ENCODE data around the gene TREML2. TPM values are rescaled to one million over a fixed set of nuclear protein-coding genes. Genes with fewer than 3 reads are reported as not detected.

Gene TREML2
- total and polyA plus RNA-seq, 8 donors, result 0.08 to 0.37 (median 0.12) TPM; not detected in 5

GRCh38 chr6:41153992-41154625, 46.8 kb downstream of the TREML2 start, which contains the start of gene TREML1:
Gene TREML1 (minus strand): TSS chr6:41154347. CDS start chr6:41154288, 59 bp downstream.
- peaks cover 0 to 8% (median 2%) of the 10 kb centered on the region in 4 donors for H3K36me3 ChIP-seq
- H3K4me1 ChIP-seq, result no peaks in the 10 kb centered on the region
- intact Hi-C loops (cut with DNase I; ENCODE audit: low total_unique reads), result no loop called here
- H3K27ac ChIP-seq, result no peak within 1 kb of the TSS
- peaks cover 0 to 6% (median 0%) of the 10 kb centered on the region in 3 donors for H3K27me3 ChIP-seq
- WGBS, 5 donors, result 54 to 70% (median 62%) methylated on average over 3 to 5 of the region's 5 CpGs
- no peak for DNase-seq
- TF ChIP-seq EP300 (IDR thresholded peaks at IDR 0.05) (no peak), POLR2A (IDR thresholded peaks at IDR 0.05) (no peak), POLR2AphosphoS5 (IDR thresholded peaks at IDR 0.05) (no peak), CTCF (IDR thresholded peaks at IDR 0.05) (no peak)
- no peaks in the 10 kb centered on the region for H3K9me3 ChIP-seq
- no peak within 1 kb of the TSS for H3K4me3 ChIP-seq

- H3K27ac ChIP-seq, result no peak overlapping the region
- peaks cover 0 to 14% (median 2%) of the 10 kb centered on the region in 4 donors for H3K36me3 ChIP-seq
- 77 to 93% (median 85%) methylated on average over 3 to 4 of the region's 4 CpGs for WGBS, 5 donors
- no peaks in the 10 kb centered on the region for H3K4me1 ChIP-seq
- peaks cover 0 to 6% (median 0%) of the 10 kb centered on the region in 3 donors for H3K27me3 ChIP-seq
- intact Hi-C loops (cut with DNase I; ENCODE audit: low total_unique reads), result no loop called here
- no peaks in the 10 kb centered on the region for H3K9me3 ChIP-seq
- DNase-seq, result no peak
- TF ChIP-seq EP300 (IDR thresholded peaks at IDR 0.05) (no peak), POLR2A (IDR thresholded peaks at IDR 0.05) (no peak), POLR2AphosphoS5 (IDR thresholded peaks at IDR 0.05) (no peak), CTCF (IDR thresholded peaks at IDR 0.05) (no peak)
- H3K4me3 ChIP-seq, result no peak overlapping the region
These were observed 47.5 kb downstream of the TREML2 start for GRCh38 chr6:41153451-41153850.

DNA sequence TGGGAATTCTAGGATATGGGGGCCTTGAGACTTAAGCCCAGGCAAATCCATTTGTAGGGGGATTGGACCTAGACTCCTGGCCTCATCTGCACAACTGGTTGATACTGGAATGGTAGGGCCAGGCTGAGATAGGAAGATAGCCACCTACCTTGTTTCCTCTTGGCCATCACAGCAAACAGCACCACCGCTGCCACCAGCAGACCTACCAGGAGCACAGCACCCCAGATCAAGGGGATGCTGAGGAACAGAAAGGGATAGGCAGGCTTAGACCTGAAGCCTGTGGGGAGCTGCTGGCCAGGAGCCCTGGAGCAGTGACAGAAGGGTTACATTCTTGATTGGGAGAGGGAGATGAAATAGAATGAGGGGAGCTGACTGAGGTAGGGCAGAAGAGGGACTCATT, 50.3 kb downstream of the TREML2 start:
- no peak for TF ChIP-seq CTCF (IDR thresholded peaks at IDR 0.05)
- TF ChIP-seq EP300 (IDR thresholded peaks at IDR 0.05), result no peak
- TF ChIP-seq POLR2A (IDR thresholded peaks at IDR 0.05), result no peak
- TF ChIP-seq POLR2AphosphoS5 (IDR thresholded peaks at IDR 0.05), result no peak

DNA sequence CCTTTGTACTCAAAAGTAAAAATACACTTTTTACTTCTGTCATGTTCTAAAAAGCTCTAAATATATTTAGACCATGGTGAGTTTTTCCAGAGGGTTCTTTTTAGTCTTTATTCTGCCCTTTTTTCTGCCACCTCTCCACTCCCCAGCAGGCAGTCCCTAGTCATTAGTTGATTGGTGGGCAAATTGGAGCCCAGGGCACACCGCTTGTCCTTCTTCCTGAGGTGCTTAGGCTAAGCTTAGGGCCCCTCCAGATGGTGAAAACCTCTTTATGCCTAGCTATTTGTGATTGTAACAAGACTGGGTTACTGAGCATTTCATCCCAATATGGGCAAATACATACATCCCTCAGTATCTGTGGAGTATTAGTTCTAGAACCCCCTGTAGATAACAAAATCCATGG, 53.0 kb downstream of the TREML2 start:
- TF ChIP-seq CTCF (IDR thresholded peaks at IDR 0.05) (no peak), POLR2AphosphoS5 (IDR thresholded peaks at IDR 0.05) (no peak), POLR2A (IDR thresholded peaks at IDR 0.05) (no peak), EP300 (IDR thresholded peaks at IDR 0.05) (no peak)
- intact Hi-C loops (cut with DNase I; ENCODE audit: low total_unique reads), result no loop called here
- no peaks in the 10 kb centered on the region for H3K4me1 ChIP-seq
- no peak overlapping the region for H3K27ac ChIP-seq
- H3K36me3 ChIP-seq, result peaks cover 0 to 14% (median 4%) of the 10 kb centered on the region in 4 donors
- WGBS, 5 donors, result 92 to 100% (median 98%) methylated on average over 1 of the region's 1 CpG
- H3K4me3 ChIP-seq, result no peak overlapping the region
- no peaks in the 10 kb centered on the region for H3K9me3 ChIP-seq
- DNase-seq, result no peak
- no peaks in the 10 kb centered on the region for H3K27me3 ChIP-seq

More for the DNA sequence above, 50.3 kb downstream of the TREML2 start:
- whole genome bisulfite sequencing, 5 donors, result 90 to 100% (median 97%) methylated on average over 1 of the region's 1 CpG
- no peak overlapping the region for H3K4me3 ChIP-seq
- H3K4me1 ChIP-seq, result no peaks in the 10 kb centered on the region
- H3K27ac ChIP-seq, result no peak overlapping the region
- no peaks in the 10 kb centered on the region for H3K9me3 ChIP-seq
- peaks cover 0 to 14% (median 4%) of the 10 kb centered on the region in 4 donors for H3K36me3 ChIP-seq
- H3K27me3 ChIP-seq, result no peaks in the 10 kb centered on the region
- intact Hi-C loops (cut with DNase I; ENCODE audit: low total_unique reads), result no loop called here
- DNase-seq, result no peak

Small RNA genes lying within 50 kb of the gene (small RNA-seq; reads per million reads assigned to genes)
- gene AL391903.2 (0 reads per million in 4 donors), gene RNA5SP207 (2.5 to 5.5 (median 3.3) reads per million in 4 donors)

Other genes with a start within 250 kb of the TREML2 start
- gene UNC5CL, start 161.9 kb downstream of the TREML2 start, total RNA-seq, result 10 to 100 TPM in 4 of 5 donors, 1 to 10 TPM in 1; 2.3 to 84.8 (median 58.3) TPM
- 10 to 100 TPM in 1 of 3 donors, 1 to 10 TPM in 2; 4.4 to 13.0 (median 9.7) TPM for gene UNC5CL, start 161.9 kb downstream of the TREML2 start, polyA plus RNA-seq
- gene TSPO2, start 158.7 kb downstream of the TREML2 start, total RNA-seq, result not detected
- 1 to 10 TPM in 1 of 3 donors, under 1 TPM in 2; 0.15 to 1.4 (median 0.92) TPM for gene TSPO2, start 158.7 kb downstream of the TREML2 start, polyA plus RNA-seq
- gene APOBEC2, start 147.9 kb downstream of the TREML2 start, total RNA-seq, result 10 to 100 TPM in 1 of 5 donors, 1 to 10 TPM in 1, not detected in 3; 7.2 to 12.6 TPM
- gene APOBEC2, start 147.9 kb downstream of the TREML2 start, polyA plus RNA-seq, result 10 to 100 TPM in 2 of 3 donors, 1 to 10 TPM in 1; 7.6 to 36.7 (median 11.3) TPM
- 10 to 100 TPM in 3 of 5 donors, 1 to 10 TPM in 2; 1.2 to 39.7 (median 26.4) TPM for gene OARD1, start 128.8 kb downstream of the TREML2 start, total RNA-seq
- gene OARD1, start 128.8 kb downstream of the TREML2 start, polyA plus RNA-seq, result 10 to 100 TPM; 36.1 to 69.0 (median 36.6) TPM
- gene NFYA, start 128.2 kb downstream of the TREML2 start, total RNA-seq, result 10 to 100 TPM in 4 of 5 donors, 1 to 10 TPM in 1; 8.1 to 35.0 (median 20.0) TPM
- gene NFYA, start 128.2 kb downstream of the TREML2 start, polyA plus RNA-seq, result 1 to 10 TPM; 5.0 to 7.6 (median 5.9) TPM
- gene TREML1, start 46.8 kb downstream of the TREML2 start, total RNA-seq, result not detected
- gene TREML1, start 46.8 kb downstream of the TREML2 start, polyA plus RNA-seq, result not detected
- gene TREM2, start 38.0 kb downstream of the TREML2 start, total RNA-seq, result 10 to 100 TPM in 1 of 5 donors, not detected in 4; 19.9 TPM
- 1 to 10 TPM in 2 of 3 donors, under 1 TPM in 1; 0.23 to 5.0 (median 1.5) TPM for gene TREM2, start 38.0 kb downstream of the TREML2 start, polyA plus RNA-seq
- not detected for gene TREML4, start 27.2 kb upstream of the TREML2 start, total RNA-seq
- gene TREML4, start 27.2 kb upstream of the TREML2 start, polyA plus RNA-seq, result not detected
- 1 to 10 TPM in 1 of 5 donors, not detected in 4; 1.7 TPM for gene TREM1, start 85.5 kb upstream of the TREML2 start, total RNA-seq
- gene TREM1, start 85.5 kb upstream of the TREML2 start, polyA plus RNA-seq, result 1 to 10 TPM in 1 of 3 donors, under 1 TPM in 1, not detected in 1; 0.10 to 7.7 TPM
- gene NCR2, start 134.5 kb upstream of the TREML2 start, total RNA-seq, result not detected
- not detected for gene NCR2, start 134.5 kb upstream of the TREML2 start, polyA plus RNA-seq

Data from stomach (tissue), 9 donors.